A673 (cell line): ENCODE results near the gene DLGAP1.

ENCODE experiments used
- EZH2 ChIP-seq: fragments of 200-600 bp; sonication (generic); IDR thresholded peaks from 2 replicates; pipeline ENCODE4 v1.6.1; 2017; ENCODE audit warnings: borderline replicate concordance, low read depth, mild to moderate bottlenecking, mixed read lengths, antibody characterized with exemption, low read length; ENCODE audit not compliant: poor library complexity, severe bottlenecking
- TF ChIP-seq, protein P1 (sequence below): fragments of 300-800, 200-600 bp; sonication (generic); conservative IDR thresholded peaks from 2 replicates; pipeline ENCODE4 v1.5.1; 2017; ENCODE audit warnings: low read depth, mild to moderate bottlenecking, antibody characterized with exemption, low read length, moderate library complexity, mixed read lengths

DNA sequence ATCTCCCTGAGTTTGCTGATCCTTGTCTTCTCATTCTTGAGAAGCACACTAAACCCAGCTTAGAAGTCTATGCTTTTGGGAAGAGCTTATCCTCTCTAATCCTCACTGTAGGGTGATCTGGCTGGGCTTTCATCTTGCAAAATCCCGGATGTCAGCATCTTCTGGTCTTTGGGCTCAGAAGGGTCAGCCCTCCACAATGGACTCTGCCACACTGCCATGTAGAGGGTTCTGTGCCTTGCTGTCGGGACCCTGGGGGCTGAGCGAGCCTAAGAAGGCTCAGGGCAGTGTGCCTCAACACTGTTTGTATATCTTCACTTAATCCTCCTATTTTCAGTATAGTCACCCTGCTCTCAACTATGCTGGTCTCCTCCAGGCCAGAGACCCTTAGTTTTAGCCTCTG, 902.8 kb downstream of the DLGAP1 start:
- TF ChIP-seq, protein P1, sequence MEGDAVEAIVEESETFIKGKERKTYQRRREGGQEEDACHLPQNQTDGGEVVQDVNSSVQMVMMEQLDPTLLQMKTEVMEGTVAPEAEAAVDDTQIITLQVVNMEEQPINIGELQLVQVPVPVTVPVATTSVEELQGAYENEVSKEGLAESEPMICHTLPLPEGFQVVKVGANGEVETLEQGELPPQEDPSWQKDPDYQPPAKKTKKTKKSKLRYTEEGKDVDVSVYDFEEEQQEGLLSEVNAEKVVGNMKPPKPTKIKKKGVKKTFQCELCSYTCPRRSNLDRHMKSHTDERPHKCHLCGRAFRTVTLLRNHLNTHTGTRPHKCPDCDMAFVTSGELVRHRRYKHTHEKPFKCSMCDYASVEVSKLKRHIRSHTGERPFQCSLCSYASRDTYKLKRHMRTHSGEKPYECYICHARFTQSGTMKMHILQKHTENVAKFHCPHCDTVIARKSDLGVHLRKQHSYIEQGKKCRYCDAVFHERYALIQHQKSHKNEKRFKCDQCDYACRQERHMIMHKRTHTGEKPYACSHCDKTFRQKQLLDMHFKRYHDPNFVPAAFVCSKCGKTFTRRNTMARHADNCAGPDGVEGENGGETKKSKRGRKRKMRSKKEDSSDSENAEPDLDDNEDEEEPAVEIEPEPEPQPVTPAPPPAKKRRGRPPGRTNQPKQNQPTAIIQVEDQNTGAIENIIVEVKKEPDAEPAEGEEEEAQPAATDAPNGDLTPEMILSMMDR = no peak
- no peak for TF ChIP-seq EZH2
